HCT116 (cell line): ENCODE data around the gene PIGW. TPM values are rescaled to one million over a fixed set of nuclear protein-coding genes. Genes with fewer than 3 reads are reported as not detected.

Source experiments
- ATAC-seq: fragments of 200-7000 bp; cut with Tn5 transposase; 2 replicates; pipeline ENCODE4 v1.9.1; 2020; ENCODE audit warnings: mild to moderate bottlenecking, moderate library complexity
- BruUV-seq: library from RNA; stranded (reverse); fragments of 400-500 nt; replicated peaks from 2 replicates; lab custom pipeline; 2021; lab: Mats Ljungman, UMichigan
- CTCF ChIA-PET: fragments of 300-600 bp; sonication (Branson Sonifier 250); formaldehyde crosslinking; loops from one replicate; lab custom pipeline; 2021; ENCODE audit warnings: antibody characterized with exemption; lab: Charles Lee
- POLR2A ChIA-PET: fragments of 300-600, 350-600 bp; sonication (Branson Sonifier 250); formaldehyde crosslinking; loops from one replicate; lab custom pipeline; 2021; ENCODE audit warnings: antibody characterized with exemption; lab: Charles Lee
- RAD21 ChIA-PET, 2 experiments: fragments of 300-600 bp; sonication (Branson Sonifier 250); formaldehyde crosslinking; loops; one replicate each; lab custom pipeline; 2023; ENCODE audit warnings: low total read pairs in 2 of 2; ENCODE audit not compliant: uncharacterized antibody in 2 of 2, unreplicated experiment in 2 of 2, low non-redundant PET in 1 of 2; lab: Charles Lee
- DNase-seq: peaks from one replicate; pipeline ENCODE4 v3.0.0-alpha.2; 2010; ENCODE audit warnings: low read depth, low spot score
- H2AFZ ChIP-seq: fragments of 200-600 bp; shearing (Covaris generic), sonication (generic); 2 replicates; pipeline ENCODE4 v1.6.1; 2017; ENCODE audit warnings: low read depth, mixed run types, mixed read lengths, antibody characterized with exemption, low read length; ENCODE audit not compliant: poor library complexity, severe bottlenecking
- H3K27ac ChIP-seq: 2 replicates; pipeline ENCODE4 v1.5.1; 2012; ENCODE audit warnings: low read depth, low read length
- H3K27me3 ChIP-seq: fragments of 200-600 bp; sonication (generic); 2 replicates; pipeline ENCODE4 v1.6.1; 2016; ENCODE audit warnings: mixed run types, low read length, mixed read lengths; ENCODE audit not compliant: insufficient read depth
- H3K36me3 ChIP-seq, 2 experiments: fragments of 200-500 bp in 1 of 2; fragments of 200-600 bp in 1 of 2; sonication (Bioruptor generic) in 1 of 2; sonication (generic) in 1 of 2; 2 replicates each; pipeline versions ENCODE4 v1.5.1 to v1.6.1; 2014 to 2016; ENCODE audit warnings: low read length in 2 of 2, inconsistent platforms in 1 of 2, mixed read lengths in 1 of 2, mixed run types in 1 of 2; ENCODE audit not compliant: insufficient read depth in 2 of 2, control insufficient read depth in 1 of 2
- H3K4me1 ChIP-seq, 2 experiments: fragments of 200-600 bp in 1 of 2; sonication (generic) in 1 of 2; 2 replicates each; pipeline versions ENCODE4 v1.5.1 to v1.6.1; 2012 to 2017; ENCODE audit warnings: low read length in 2 of 2, inconsistent platforms in 1 of 2, mild to moderate bottlenecking in 1 of 2, mixed read lengths in 1 of 2, mixed run types in 1 of 2, moderate library complexity in 1 of 2; ENCODE audit not compliant: insufficient read depth in 2 of 2, control insufficient read depth in 1 of 2
- H3K4me2 ChIP-seq: fragments of 200-600 bp; sonication (generic); 2 replicates; pipeline ENCODE4 v1.6.1; 2017; ENCODE audit warnings: mixed run types, low read length, mixed read lengths
- H3K4me3 ChIP-seq, 2 experiments: fragments of 200-600 bp in 1 of 2; sonication (generic) in 1 of 2; replicated peaks in 1 of 2; 2 replicates each; pipeline ENCODE4 v1.5.1; 2011 to 2016; ENCODE audit warnings: low read length in 2 of 2, control low read depth in 1 of 2, low read depth in 1 of 2, mild to moderate bottlenecking in 1 of 2, mixed read lengths in 1 of 2, mixed run types in 1 of 2
- H3K79me2 ChIP-seq: fragments of 200-600 bp; sonication (generic); 2 replicates; pipeline ENCODE4 v1.6.1; 2017; ENCODE audit warnings: mild to moderate bottlenecking, mixed run types, low read length, moderate library complexity, mixed read lengths; ENCODE audit not compliant: insufficient read depth
- H3K9ac ChIP-seq: fragments of 200-600 bp; sonication (generic); 2 replicates; pipeline ENCODE4 v1.6.1; 2016; ENCODE audit warnings: low read length, mixed read lengths
- H3K9me2 ChIP-seq: fragments of 200-600 bp; sonication (generic), shearing (Covaris generic); 2 replicates; pipeline ENCODE4 v1.6.1; 2017; ENCODE audit warnings: mixed run types, mild to moderate bottlenecking, moderate library complexity; ENCODE audit not compliant: insufficient read depth
- H3K9me3 ChIP-seq, 2 experiments: fragments of 200-500 bp in 1 of 2; fragments of 200-600 bp in 1 of 2; sonication (Bioruptor generic) in 1 of 2; sonication (generic) in 1 of 2; 2 replicates each; pipeline ENCODE4 v1.6.1; 2014 to 2017; ENCODE audit warnings: low read length in 2 of 2, mixed read lengths in 2 of 2, inconsistent platforms in 1 of 2, low read depth in 1 of 2, mild to moderate bottlenecking in 1 of 2, mixed run types in 1 of 2, moderate library complexity in 1 of 2; ENCODE audit not compliant: control insufficient read depth in 1 of 2, insufficient read depth in 1 of 2
- H4K20me1 ChIP-seq: fragments of 200-600 bp; sonication (generic), shearing (Covaris generic); 2 replicates; pipeline ENCODE4 v1.6.1; 2017; ENCODE audit warnings: mixed run types, mild to moderate bottlenecking, moderate library complexity; ENCODE audit not compliant: insufficient read depth
- CTCF ChIP-seq, 3 experiments: fragments of 200-600 bp in 1 of 3; sonication (generic) in 1 of 3; IDR thresholded peaks in 2 of 3; conservative IDR thresholded peaks in 1 of 3; 2 replicates each; pipeline ENCODE4 v1.5.1; 2012 to 2017; ENCODE audit warnings: low read depth in 2 of 3, low read length in 2 of 3, antibody characterized with exemption in 1 of 3, borderline replicate concordance in 1 of 3, control low read depth in 1 of 3, mild to moderate bottlenecking in 1 of 3, mixed read lengths in 1 of 3, mixed run types in 1 of 3, moderate library complexity in 1 of 3; ENCODE audit not compliant: insufficient read depth in 1 of 3
- RAD21 ChIP-seq: IDR thresholded peaks from 2 replicates; pipeline ENCODE4 v1.6.1; 2012; ENCODE audit warnings: low read depth, mild to moderate bottlenecking
- SP1 ChIP-seq: IDR thresholded peaks from 2 replicates; pipeline ENCODE4 v1.6.1; 2012; ENCODE audit warnings: low read depth
- TCF7L2 ChIP-seq: IDR thresholded peaks from 2 replicates; pipeline ENCODE4 v1.7.0; 2011; ENCODE audit warnings: borderline replicate concordance, inconsistent platforms; ENCODE audit not compliant: insufficient read depth, insufficient read length; ENCODE audit errors: extremely low read depth
- YY1 ChIP-seq: IDR thresholded peaks from 2 replicates; pipeline ENCODE4 v1.6.1; 2011; ENCODE audit warnings: low read length, low read depth, moderate library complexity, mild to moderate bottlenecking; ENCODE audit not compliant: insufficient replicate concordance; ENCODE audit errors: extremely low read depth
- ZFX ChIP-seq: fragments of 450-650 bp; IDR thresholded peaks from 2 replicates; pipeline ENCODE4 v1.6.1; 2017
- intact Hi-C: fragments of 100-400 bp; cut with micrococcal nuclease; formaldehyde crosslinking; loops from 2 replicates; pipeline ENCODE4 v1.10.0; 2022
- total RNA-seq: library from RNA; stranded (reverse); gene quantifications from one replicate; pipeline ENCODE4 v1.2.1, GENCODE V29; 2021; ENCODE audit not compliant: unreplicated experiment

PIGW gene
- total RNA-seq, 1 experiment from 2014 or later, result 16.4 TPM

- Histone ChIP-seq H3K9me2 (no peaks in the 10 kb centered on the region), H2AFZ (no peak overlapping the region), H3K9me3 (no peaks in the 10 kb centered on the region), H3K36me3 (peaks cover 48 to 56% of the 10 kb centered on the region in 2 experiments), H3K79me2 (peaks cover 8% of the 10 kb centered on the region; the same call in 1 of the 2 replicates), H3K27me3 (no peaks in the 10 kb centered on the region), H4K20me1 (0 out of 2 replicates have a peak, but pooled peaks cover 5% of the 10 kb centered on the region), H3K4me3 (no peak overlapping the region), H3K9ac (no peak overlapping the region), H3K4me1 (no peaks in the 10 kb centered on the region), H3K27ac (no peak overlapping the region), H3K4me2 (no peak overlapping the region)
- intact Hi-C loops, result no loop called here
- DNase-seq (no peak), ATAC-seq (no peak)
- CTCF ChIA-PET, result no interaction called here
- RAD21 ChIA-PET, result no interaction called here
- POLR2A ChIA-PET, result no interaction called here
- no TSS peak for BruUV-seq
- TF ChIP-seq ZFX (no peak), CTCF (IDR thresholded peaks at IDR 0.05 in 2 of 3, conservative IDR thresholded peaks at IDR 0.05 in 1 of 3; ENCODE audit: borderline replicate concordance in 1 of 3, insufficient read depth in 1 of 3, low read depth in 2 of 3, low read length in 2 of 3) (no peak), RAD21 (no peak), TCF7L2 (no peak), YY1 (no peak), SP1 (no peak)
These were observed 38.6 kb upstream of the PIGW start for GRCh38 chr17:36496018-36496789.
